NCI-H748 (cell line): ENCODE measurements around the gene KIAA0753.
"Not testable (repeated sequence)": the region's sequence is repeated elsewhere in the genome, so short reads cannot be mapped to it uniquely, and the experiment has no call there.

ENCODE experiments used
- DNase-seq: peaks from one replicate; lab custom pipeline; 2025; ENCODE audit not compliant: unreplicated experiment; lab: John Stamatoyannopoulos, UW

Gene KIAA0753

GRCh38 chr17:6668727-6669425 is 28.4 kb upstream of the KIAA0753 start:
- no peak for DNase-seq

DNA sequence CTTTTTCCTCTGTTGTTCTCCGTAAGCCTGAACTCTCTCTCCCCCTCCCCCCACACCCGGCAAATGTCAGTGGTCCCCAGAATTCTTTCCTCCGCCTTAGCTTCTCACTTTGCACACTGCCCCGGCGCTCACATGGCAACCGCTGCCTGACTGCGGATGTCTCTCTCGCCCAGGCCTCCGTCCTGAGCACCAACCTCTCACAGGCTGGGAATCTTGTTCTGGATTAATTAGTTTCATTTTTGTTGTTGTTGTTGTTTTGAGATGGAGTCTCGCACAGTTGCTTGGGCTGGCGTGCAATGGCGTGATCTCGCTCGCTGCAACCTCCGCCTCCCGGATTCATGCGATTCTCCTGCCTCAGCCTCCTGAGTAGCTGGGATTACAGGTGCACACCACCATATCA is 27.7 kb upstream of the KIAA0753 start:
- no peak for DNase-seq

DNA sequence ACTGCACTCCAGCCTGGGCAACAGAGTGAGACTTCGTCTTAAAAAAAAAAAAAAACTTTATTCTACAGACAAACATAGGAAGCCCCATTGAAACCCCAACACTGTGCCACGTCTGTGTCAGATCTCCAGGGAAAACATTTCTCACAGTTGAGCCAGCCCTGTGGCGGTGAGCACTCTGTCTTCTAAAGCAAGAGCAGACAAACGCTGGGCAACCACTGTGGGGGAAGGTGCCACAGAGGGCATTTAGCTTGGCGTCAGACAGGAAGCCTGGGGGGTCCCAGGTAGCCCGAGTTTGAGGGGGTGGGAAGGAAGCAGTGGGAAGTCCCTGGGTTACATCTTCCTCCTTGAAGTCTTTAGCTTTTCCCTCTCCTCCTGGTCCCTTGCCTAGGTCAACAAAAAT is 27.0 kb upstream of the KIAA0753 start:
- DNase-seq: no peak

DNA sequence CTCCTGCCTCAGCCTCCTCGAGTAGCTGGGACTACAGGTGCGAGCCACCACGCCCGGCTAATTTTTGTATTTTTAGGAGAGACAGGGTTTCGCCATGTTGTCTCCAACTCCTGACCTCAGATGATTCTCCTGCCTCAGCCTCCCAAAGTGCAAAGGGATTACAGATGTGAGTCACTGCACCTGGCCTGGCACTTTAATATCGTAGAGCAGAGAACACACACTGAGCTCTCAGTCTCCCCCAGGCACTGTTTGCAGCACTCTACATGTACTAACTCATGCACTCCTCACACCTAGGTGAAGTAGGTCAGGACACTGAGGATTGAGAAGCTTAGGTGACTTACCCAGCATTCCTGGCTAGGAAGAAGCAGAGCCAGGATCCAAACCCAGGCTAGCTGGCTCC is 26.0 kb upstream of the KIAA0753 start:
- no peak for DNase-seq

- DNase-seq: peak; percentile 82
Measured at GRCh38 chr17:6666077-6666521, 25.6 kb upstream of the KIAA0753 start.

- not testable (repeated sequence) for DNase-seq
Measured at GRCh38 chr17:6663200-6663599, 22.7 kb upstream of the KIAA0753 start.

DNA sequence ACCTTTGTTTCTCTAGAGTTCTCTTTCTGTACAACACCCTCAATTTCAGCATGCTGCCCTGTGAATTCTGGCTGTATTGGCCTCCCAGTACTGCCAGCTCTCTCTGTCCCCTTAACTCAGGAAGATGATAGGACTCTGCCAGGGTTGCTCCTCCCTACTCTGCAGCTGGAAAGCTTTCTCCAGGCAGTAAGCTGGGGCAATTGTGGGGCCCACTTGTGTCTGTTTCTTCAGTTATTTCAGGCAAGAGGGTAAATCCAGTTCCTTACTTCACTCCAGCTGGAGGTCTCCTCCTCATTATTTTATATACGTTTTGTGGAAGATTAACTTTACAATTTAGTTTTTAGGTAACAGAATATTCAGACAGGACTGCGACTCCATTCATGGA is 20.9 kb upstream of the KIAA0753 start:
- no peak for DNase-seq

GRCh38 chr17:6660805-6661463 is 20.4 kb upstream of the KIAA0753 start:
- DNase-seq: no peak

DNA sequence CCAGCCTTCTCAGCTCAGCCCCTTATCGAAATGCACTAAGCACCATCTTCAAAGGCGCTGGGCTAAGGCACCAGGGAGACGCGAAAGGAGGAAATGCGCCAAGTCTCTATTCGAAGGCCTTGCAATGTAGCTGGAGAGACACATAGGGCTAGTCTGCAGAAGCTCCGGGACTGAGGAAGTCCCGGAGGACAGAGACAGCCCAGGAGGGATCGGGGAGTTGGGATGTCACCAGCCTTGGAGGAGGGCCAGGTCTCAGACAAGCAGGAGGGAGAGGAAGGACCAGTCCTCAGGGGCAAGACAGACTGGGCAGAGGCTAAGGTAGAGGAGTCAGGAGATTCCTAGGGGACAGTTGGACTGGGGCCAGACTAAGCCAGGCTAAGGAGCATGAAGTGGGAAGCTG is 19.6 kb upstream of the KIAA0753 start:
- no peak for DNase-seq

DNA sequence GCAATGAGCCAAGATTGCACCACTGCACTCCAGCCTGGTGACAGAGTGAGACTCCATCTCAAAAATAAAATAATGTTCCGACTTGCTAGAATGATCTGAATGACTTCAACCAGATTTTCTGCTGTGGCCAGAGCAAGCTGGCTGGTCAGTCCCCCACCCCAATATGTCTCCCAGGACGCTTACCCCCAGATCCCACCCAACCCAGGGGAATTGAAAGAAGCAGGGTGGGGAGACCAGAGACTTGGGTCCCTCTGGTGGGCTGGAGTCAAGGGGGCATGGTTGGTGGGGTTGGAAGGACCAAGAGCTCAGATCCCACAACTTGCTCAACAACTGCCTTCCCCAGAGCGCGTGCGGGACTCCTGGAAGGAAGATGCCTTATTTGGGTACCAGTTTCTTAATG is 17.9 kb upstream of the KIAA0753 start:
- not testable (repeated sequence) for DNase-seq

DNA sequence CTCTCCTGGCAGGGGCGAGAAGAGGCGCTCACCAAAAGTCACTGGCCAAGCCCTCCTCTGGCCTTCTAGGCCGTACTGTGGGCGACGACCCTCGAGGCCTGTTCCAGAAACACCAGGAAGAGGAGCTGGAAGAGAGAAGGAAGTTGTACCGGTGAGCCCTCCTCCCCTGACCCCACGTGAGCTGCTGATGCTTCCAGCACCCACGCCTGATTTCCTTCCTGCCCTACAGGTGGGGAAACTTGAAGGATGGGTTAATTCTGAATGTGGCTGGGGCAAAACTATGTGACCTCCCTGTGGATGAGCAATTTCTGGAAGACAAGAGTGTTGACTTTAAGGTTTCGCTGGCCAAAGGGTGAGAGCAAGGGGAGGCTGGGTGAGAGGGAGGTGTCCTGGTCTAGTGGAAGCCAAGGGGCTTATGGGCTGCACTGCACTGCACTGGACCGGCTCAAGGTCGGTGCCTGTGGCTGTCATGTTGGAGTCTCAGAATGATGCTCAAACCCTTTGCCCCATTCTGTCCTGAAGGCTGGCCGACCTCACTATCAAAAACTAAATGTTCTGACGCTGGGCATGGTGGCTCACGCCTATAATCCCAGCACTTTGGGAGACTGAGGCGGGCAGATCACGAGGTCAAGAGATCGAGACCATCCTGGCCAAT is 17.2 kb upstream of the KIAA0753 start:
- DNase-seq: no peak

- DNase-seq: peak; percentile 27
Measured at GRCh38 chr17:6656797-6657632, 16.5 kb upstream of the KIAA0753 start.

GRCh38 chr17:6655732-6656361 is 15.3 kb upstream of the KIAA0753 start:
- DNase-seq: not testable (repeated sequence)

DNA sequence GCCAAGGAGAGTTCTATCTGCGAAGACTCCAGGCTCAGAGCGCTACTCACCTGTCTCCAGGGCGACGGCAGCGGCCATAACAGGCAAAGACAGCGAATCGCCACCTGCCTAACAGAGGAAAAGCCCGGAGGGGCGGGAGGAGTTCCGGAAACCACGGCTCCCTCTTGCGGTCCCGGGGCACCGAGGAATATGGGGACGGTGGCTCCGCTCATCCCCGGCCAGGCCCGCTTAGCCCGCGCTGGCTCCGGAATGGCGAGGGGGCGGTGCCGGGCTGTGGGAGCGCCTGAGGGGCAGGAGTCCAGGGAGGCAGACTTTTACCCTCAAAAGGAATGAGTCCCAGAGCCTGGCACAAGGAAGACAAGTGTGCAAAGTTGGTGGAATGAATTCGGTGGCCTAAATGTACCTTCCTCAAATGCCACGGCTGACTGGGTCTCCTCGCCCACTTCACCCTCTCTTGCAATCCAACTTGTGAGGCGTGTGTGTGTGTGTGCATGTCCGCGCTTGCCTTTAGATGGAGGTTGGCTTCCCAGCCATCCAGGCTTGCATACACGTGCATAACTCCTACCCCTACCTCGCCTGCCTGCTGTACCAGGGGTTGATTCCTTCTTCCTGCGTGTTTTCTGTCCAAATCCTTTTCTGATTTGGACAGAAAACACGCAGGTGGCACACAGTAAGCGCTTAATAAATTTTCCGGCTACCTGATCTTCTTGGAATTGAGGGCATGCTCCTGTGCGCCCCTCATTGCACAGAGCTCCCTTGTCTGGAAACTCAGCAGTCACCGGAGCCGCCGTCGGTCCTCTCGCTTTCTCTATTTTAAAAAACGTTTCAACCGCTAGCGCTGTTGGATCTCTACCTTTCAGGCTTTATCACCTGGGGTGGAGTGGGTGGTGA is 14.6 kb upstream of the KIAA0753 start:
- peak; percentile 84 for DNase-seq

DNA sequence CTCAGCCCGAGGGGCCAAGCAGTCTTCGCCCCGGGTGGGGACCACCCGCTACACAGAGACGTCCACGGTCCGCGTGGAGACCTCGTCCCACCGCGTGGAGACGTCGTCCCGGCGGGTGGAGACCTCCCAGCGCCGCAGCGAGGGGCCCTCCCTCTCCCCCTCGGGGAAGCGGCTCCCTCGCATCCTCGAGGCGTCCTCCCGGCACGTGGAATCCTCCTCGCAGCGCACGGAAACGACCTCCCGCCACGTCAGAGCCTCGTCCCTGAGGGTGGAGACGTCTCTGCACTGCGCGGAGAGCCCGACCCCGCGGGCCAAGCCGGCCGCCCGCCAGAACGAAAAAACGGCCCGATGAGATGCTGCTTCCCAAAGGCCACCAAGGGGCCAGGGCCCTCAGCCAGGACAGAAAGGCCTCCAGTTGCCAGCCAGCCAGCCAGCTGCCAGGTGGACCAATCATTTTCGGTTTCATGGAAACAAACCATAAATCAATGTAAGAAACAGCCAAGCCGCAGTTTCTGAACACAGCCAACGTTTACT is 11.5 kb upstream of the KIAA0753 start:
- DNase-seq: peak; percentile 77

DNA sequence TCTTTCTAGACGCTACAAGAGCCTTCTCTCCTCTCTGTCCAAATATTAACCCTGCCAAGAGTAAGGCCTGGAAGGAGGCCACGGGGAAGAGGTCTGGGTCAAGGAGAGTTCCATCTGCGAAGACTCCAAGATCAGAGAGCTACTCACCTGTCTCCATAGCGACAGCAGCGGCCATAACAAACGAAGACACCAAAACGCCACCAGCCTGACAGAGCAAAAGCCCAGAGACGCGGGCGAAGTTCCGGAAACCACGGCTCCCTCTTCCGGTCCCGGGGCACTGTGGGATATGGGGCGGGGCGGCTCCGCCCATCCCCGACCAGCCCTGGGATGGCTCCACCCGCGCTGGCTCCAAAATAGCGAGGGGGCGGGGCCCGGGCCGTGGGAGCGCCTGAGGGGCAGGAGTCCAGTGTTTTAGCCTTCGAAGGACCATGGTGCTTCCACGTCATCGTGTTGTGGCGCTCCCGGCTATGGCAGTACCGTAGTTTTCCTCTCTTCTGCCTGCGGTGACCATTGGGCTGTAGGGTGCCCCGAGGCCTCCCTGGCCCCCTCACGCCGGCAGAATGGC is 10.9 kb upstream of the KIAA0753 start, which contains the start of the genes C17orf100 and MED31:
Gene C17orf100, plus strand, starts transcription at position 409 of the 565 bp plus-strand sequence. Its CDS starts 152 bp downstream, at position 561.
Gene MED31, minus strand, starts transcription at position 252 of the 565 bp plus-strand sequence. Its CDS starts 77 bp downstream, at position 175.
- peak; percentile 98 for DNase-seq

DNA sequence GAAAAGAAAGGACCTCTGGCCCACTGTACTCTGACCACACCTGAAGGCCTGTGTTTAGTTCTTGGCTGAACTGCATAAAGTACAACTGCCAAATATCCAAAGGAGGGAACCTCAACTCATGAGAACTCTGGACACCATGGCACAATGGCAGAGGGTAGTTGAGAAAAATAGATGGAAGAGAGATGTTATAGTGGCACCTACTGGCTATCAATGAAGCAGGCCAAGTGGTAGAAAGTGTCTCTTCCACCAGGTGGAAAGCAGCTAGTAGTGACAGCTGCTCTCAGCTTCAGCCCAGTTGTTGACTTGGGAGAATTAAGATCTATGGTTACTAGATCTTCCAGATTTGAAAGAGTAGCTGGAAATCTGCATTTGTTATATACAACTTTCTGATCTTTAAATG is 7.7 kb upstream of the KIAA0753 start:
- no peak for DNase-seq

DNA sequence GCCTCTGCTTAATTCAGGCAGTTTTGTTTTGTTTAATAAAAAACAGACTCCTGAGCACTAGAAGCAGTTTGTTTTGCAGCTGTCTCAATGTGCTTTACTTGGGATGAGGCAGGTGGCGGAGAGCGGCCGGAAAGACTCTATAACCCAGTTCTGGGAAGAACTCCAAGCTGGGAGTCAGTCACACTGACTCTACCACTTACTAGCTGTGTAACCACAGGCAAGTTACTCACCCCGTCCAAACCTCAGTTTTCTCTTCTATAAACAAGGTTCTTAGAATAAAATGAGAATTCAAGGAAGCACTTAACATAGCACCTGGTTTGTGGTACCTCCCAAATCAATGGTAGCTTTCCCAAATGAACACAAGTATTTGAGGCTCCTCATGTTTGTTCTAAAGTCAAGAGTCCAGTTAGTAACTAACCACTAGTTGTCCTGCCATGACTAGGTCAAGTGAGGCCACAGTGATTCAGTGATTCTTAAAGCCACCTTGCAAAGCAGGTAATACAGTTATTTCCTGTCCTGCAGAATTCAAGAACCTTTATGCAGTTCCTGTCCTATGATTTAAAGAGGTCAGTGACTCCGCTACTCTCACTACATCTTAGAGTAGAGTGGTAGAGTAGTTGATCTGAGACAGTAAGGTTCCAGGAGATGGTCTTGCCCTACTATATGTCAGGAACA is 3.1 kb upstream of the KIAA0753 start:
- no peak for DNase-seq
